NT2/D1 (cell line): ENCODE data around the gene EIF1.

Source experiments
- YY1 ChIP-seq: IDR thresholded peaks from 2 replicates; pipeline ENCODE4 v1.6.1; 2011; ENCODE audit not compliant: insufficient read length, insufficient read depth
- ZNF274 ChIP-seq: IDR thresholded peaks from 2 replicates; pipeline ENCODE4 v1.6.1; 2011; ENCODE audit warnings: mild to moderate bottlenecking, low read depth, low read length

- no peak for TF ChIP-seq YY1
- no peak for TF ChIP-seq ZNF274
These were observed 46.2 kb upstream of the EIF1 start for GRCh38 chr17:41642252-41643156.
